Subcutaneous adipose tissue (tissue), 4 donors: Measurements from ENCODE around the gene ERCC8. TPM values are rescaled to one million over a fixed set of nuclear protein-coding genes. Genes with fewer than 3 reads are reported as not detected.

Source experiments
- total RNA-seq, 4 donors: library from RNA; depleted of rRNA; stranded (reverse); fragments of >200 nt; gene quantifications; one replicate each; pipeline ENCODE4 v1.1.0, GENCODE V29; 2016
- TF ChIP-seq, protein P1 (sequence below): fragments of 450-650 bp; IDR thresholded peaks from one replicate; pipeline ENCODE4 v1.5.1; 2016; ENCODE audit warnings: low read depth, mild to moderate bottlenecking, control low read depth, antibody characterized with exemption, moderate library complexity

Gene ERCC8
- total RNA-seq, 4 donors from 2014 or later = 11.3 to 19.4 (median 18.5) TPM

DNA sequence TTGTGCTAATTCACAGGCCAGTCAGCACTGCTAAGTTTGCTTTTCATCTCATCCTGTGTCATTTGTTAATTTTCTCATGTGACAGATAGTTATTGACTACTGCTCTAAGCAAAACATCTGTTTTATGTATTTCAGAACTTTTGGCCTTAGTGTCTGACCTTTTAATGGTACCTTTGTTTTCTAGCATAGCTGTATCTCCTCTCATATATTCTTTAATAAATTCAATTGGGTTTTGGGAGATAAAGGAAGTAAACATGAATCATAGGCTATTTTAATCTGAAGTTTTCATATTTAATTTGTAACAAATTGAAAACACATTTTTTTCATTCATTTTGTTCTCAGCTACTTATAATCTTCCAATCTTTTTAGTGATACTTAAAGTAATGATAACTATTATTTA, 13.2 kb upstream of the ERCC8 start:
- TF ChIP-seq, protein P1, sequence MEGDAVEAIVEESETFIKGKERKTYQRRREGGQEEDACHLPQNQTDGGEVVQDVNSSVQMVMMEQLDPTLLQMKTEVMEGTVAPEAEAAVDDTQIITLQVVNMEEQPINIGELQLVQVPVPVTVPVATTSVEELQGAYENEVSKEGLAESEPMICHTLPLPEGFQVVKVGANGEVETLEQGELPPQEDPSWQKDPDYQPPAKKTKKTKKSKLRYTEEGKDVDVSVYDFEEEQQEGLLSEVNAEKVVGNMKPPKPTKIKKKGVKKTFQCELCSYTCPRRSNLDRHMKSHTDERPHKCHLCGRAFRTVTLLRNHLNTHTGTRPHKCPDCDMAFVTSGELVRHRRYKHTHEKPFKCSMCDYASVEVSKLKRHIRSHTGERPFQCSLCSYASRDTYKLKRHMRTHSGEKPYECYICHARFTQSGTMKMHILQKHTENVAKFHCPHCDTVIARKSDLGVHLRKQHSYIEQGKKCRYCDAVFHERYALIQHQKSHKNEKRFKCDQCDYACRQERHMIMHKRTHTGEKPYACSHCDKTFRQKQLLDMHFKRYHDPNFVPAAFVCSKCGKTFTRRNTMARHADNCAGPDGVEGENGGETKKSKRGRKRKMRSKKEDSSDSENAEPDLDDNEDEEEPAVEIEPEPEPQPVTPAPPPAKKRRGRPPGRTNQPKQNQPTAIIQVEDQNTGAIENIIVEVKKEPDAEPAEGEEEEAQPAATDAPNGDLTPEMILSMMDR = no peak

DNA sequence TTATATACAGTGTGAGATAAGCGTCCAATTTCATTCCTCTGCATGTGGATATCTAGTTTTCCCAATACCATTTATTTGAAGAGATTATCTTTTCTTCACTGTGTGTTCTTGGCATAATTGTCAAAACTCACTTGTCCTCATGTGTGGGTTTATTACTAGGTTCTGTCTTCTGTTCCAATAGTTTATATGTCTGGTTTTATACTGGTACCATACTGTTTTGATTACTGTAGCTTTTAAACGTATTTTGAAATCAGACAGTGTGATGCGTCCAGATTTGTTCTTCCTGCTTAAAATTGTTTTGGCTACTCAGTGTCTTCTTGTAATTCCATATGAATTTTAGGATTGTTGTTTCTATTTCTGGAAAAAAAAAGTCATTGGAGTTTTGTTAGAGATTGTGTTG, 10.4 kb upstream of the ERCC8 start:
- TF ChIP-seq, protein P1 = no peak

DNA sequence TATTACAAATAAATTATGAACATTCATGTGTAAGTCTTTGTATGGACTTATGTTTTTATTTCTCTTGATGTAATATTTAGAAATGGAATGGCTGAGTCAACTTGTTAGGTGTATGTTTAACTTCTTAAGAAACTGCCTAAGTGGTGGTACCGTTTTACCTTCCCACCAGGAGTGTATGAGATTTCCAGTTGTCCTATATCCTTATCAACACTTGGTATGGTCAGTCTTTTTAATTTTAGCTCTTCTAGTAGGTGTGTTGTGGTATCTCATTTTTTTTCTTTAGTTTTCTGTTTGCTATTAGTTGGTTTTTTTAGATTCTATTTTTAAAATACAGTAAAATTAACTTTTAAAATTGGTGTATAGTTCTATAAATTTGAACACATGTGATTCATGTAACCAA, 3.9 kb upstream of the ERCC8 start:
- TF ChIP-seq, protein P1 = no peak

DNA sequence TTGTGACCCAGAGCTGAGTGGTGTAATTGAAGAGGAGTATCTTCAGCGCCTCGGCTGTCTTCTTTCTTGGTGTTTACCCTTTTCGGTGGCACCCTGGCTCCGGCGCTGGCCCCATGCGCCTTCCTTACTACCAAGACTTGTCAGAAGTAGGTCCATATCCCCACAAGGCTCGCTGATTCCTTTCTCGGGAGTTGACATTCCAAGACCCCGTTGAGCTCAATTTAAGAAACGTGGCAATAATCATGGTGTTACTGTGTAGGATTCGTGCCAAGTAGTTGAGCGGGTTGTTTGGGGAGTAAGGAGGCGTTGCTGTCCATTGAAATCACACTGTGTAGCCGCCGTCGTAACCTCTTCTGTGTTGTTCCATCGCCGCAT, 930 bp upstream of the ERCC8 start:
- TF ChIP-seq, protein P1 = no peak

DNA sequence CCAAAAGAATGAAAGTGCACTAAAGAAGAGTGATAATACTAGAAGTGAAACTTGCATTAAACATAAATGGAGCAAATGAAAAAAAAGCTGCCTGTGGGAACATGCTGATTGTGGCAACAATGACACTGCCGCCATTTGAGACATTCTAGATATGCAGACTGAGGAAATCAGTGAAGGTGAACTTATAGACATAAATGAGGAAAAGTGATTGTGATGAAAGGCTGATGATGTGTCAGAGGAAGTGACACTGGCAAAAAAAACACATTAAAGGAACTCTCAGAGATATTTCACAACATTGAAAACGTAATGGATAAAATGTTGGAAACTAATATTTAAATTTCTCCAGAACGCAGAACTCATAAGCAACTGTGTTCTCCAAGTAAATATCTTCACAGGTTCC, 1.2 kb downstream of the ERCC8 start:
- TF ChIP-seq, protein P1 = no peak

DNA sequence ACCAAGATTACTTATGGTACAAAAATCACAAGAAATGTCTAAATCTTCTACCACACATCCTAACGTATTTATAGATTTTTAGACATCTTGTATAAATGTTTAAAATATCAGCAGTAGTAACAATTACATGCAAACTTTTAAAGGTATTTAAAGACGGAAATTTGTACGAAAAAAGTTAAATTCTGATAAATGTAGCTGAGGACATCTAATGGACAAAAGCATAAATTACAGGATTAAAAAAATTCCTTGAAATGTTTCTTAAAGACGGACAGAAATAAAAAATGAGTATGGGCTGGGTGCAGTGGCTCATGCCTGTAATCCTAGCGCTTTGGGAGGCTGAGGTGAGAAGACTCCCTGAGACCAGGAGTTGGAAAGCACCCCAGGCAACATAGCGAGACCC, 15.8 kb downstream of the ERCC8 start:
- TF ChIP-seq, protein P1 = no peak

DNA sequence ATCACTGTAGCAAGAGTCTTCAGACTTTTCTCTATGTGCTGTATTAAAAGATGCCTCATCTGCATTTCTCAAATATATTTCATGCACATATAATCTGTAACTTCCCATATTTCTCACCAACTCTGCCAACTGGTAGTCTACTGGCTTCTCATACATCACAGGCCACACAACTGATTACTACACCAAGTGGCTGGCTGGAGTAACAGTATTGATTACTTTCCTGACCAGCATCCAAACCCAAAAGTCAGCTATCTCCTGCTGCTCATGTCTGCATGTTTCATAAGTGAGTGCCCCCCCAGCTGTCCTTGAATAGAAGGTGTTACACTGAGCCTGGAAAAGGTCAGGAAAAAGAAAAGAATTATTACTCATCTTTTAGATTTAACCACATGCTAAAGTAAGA, 17.4 kb downstream of the ERCC8 start:
- TF ChIP-seq, protein P1 = no peak
